SKM-1 treated with dmso at 0.1 percent for 144 hours (cell line): Measurements from ENCODE around the gene RNF144B.
"Not testable (repeated sequence)": the region's sequence is repeated elsewhere in the genome, so short reads cannot be mapped to it uniquely, and the experiment has no call there.

Experiments
- DNase-seq: peaks from one replicate; lab custom pipeline; 2025; ENCODE audit not compliant: unreplicated experiment; lab: John Stamatoyannopoulos, UW

The RNF144B gene

GRCh38 chr6:18387061-18387721, at the start of gene RNF144B:
TSS of gene RNF144B (plus strand) at chr6:18387350. CDS start at chr6:18399535, 12,185 bp downstream.
- peak; percentile 81 for DNase-seq

GRCh38 chr6:18339599-18339998, 47.6 kb upstream of the RNF144B start:
- no peak for DNase-seq

- DNase-seq: no peak
Measured at GRCh38 chr6:18340781-18341551, 46.2 kb upstream of the RNF144B start.

- no peak for DNase-seq
Measured at GRCh38 chr6:18342223-18342622, 44.9 kb upstream of the RNF144B start.

- no peak for DNase-seq
Measured at GRCh38 chr6:18343741-18344140, 43.4 kb upstream of the RNF144B start.

GRCh38 chr6:18347021-18347577, 40.1 kb upstream of the RNF144B start:
- DNase-seq: no peak

GRCh38 chr6:18347866-18348265, 39.3 kb upstream of the RNF144B start:
- DNase-seq: no peak

- no peak for DNase-seq
Measured at GRCh38 chr6:18349386-18349785, 37.8 kb upstream of the RNF144B start.

- no peak for DNase-seq
Measured at GRCh38 chr6:18350271-18350670, 36.9 kb upstream of the RNF144B start.

- DNase-seq: peak; percentile 72
Measured at GRCh38 chr6:18350712-18351111, 36.4 kb upstream of the RNF144B start.

GRCh38 chr6:18352001-18352400, 35.1 kb upstream of the RNF144B start:
- no peak for DNase-seq

- no peak for DNase-seq
Measured at GRCh38 chr6:18352842-18353241, 34.3 kb upstream of the RNF144B start.

GRCh38 chr6:18353251-18353650, 33.9 kb upstream of the RNF144B start:
- no peak for DNase-seq

- DNase-seq: not testable (repeated sequence)
Measured at GRCh38 chr6:18357546-18357945, 29.6 kb upstream of the RNF144B start.

- peak; percentile 29 for DNase-seq
Measured at GRCh38 chr6:18359237-18359885, 27.8 kb upstream of the RNF144B start.

GRCh38 chr6:18360188-18360587, 27.0 kb upstream of the RNF144B start:
- DNase-seq: no peak

- DNase-seq: no peak
Measured at GRCh38 chr6:18362058-18362561, 25.0 kb upstream of the RNF144B start.

GRCh38 chr6:18363746-18364145, 23.4 kb upstream of the RNF144B start:
- no peak for DNase-seq

GRCh38 chr6:18364561-18364960, 22.6 kb upstream of the RNF144B start:
- DNase-seq: not testable (repeated sequence)

GRCh38 chr6:18367371-18367770, 19.8 kb upstream of the RNF144B start:
- no peak for DNase-seq

GRCh38 chr6:18368277-18369105, 18.7 kb upstream of the RNF144B start:
- no peak for DNase-seq
